HG03280 (cell line): ENCODE measurements around the gene DISP3.

Experiments
- ATAC-seq: cut with Tn5 transposase; IDR thresholded peaks from one replicate; pipeline ENCODE4 v1.9.1; 2021; ENCODE audit warnings: mild to moderate bottlenecking, moderate library complexity; ENCODE audit not compliant: unreplicated experiment

Gene DISP3

DNA sequence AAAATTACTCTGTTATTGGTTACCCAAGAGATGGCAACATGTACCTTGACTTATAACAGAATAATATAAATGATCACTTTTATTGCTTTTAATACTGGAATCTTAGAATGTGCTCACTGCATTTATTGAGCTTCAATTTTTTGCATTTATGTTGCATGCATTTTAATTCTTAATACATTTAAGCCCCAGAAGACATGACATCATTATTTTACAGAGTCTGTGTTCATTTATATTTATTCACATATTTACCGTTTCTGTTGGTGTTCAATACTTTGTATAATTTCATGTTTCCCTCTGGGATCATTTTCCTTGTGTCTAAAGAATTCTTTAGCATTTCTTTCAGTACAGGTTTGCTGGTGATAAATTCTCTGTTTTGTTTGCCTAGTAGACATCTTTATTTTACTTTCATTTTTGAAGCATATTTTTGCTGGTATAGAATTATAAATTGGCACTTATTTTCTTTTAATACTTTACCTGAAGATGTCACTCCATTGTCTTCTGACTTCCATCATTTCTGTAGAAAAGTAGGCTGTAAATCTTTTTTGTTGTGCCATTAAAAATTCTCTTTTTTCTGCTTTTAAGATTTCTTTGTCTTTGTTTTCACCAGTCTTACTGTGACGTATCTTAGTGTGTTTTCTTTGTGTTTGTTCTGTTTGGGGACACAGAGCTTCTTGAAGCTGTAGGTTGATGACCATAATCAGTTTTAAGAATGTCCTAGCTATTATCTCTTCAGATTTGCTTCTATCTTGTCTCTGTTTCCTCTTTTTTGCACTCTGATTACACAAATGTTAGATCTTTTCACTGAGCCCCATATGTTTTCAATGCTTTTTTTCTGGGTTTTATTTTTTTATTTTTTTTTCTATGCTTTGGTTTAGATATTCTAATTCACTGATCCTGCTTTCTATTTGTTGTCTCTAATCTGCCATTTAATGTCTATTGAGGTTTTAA, 26.9 kb downstream of the DISP3 start:
- no peak for ATAC-seq

- no peak for ATAC-seq
These were observed 28.4 kb downstream of the DISP3 start for GRCh38 chr1:11507309-11507708.

DNA sequence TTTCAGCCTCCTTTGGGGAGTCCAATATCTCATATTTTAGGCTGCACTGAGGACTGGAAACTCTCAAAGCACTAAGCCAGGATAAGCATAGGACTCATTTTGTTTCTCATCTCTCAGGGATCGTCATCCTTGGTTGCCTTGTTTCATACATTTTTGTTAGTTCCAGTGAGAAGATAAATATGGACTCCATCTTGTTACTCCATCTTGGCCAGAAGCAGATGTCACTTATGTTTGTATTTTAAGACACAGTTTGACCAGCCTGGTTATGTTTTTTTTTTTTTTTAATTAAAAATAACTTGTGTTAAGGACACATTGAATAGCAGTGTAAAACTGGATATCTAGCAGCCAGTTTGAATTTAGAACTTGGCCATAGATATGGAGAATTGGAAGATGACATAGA, 34.7 kb downstream of the DISP3 start:
- no peak for ATAC-seq

DNA sequence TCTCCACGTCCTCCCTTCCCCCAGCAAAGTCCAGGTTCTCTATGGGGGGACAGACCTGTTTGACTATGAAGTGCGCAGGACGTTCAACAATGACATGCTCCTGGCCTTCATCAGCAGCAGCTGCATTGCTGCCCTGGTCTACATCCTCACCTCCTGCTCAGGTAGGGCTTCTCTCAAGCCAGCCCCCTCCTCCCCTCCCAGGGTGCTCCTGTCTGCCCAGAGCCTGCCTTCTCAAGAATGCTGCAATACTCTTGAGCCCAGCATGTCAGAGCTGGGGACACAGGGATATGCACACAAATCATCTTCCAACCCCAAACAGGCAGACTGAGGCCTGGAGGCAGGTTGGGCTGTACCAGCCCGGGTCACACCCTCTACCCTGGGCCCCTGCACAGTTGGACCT, 35.4 kb downstream of the DISP3 start:
- ATAC-seq = no peak

DNA sequence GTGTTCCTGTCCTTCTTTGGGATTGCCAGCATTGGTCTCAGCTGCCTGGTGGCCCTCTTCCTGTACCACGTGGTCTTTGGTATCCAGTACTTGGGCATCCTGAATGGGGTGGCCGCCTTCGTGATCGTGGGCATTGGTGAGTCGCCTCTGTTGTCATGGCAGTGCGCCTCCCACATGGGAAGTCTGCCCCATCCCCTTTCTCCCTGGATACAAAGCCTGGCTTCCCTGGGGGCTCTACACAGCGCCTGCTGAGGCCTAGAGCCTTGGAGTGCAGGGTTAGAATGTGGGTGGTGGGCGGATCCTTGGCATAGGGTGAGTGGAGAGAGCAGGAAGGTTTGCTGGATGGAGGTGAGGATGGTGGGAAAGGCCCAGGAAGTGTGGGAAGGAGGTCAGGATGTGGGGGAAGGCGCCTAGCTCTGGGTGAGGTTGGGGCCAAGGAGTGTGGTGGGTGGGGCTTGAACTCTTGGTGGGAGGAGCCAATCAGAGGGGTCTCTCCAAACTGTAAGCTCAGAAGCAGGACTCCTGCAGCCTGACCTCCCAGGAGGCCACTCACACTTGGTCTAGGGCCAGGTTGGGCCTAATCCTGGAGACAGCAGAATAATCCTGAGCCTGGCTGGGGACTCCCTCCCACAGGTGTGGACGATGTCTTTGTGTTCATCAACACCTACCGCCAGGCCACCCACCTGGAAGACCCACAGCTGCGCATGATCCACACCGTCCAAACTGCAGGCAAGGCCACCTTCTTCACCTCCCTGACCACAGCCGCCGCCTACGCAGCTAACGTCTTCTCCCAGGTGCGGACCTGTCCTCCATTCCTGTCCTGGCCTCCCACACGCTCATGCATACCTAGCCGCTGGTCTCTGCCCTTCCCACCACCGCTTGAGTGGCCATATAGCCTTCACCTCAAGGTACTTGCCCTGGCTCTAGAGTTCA, 36.7 kb downstream of the DISP3 start:
- ATAC-seq = no peak

DNA sequence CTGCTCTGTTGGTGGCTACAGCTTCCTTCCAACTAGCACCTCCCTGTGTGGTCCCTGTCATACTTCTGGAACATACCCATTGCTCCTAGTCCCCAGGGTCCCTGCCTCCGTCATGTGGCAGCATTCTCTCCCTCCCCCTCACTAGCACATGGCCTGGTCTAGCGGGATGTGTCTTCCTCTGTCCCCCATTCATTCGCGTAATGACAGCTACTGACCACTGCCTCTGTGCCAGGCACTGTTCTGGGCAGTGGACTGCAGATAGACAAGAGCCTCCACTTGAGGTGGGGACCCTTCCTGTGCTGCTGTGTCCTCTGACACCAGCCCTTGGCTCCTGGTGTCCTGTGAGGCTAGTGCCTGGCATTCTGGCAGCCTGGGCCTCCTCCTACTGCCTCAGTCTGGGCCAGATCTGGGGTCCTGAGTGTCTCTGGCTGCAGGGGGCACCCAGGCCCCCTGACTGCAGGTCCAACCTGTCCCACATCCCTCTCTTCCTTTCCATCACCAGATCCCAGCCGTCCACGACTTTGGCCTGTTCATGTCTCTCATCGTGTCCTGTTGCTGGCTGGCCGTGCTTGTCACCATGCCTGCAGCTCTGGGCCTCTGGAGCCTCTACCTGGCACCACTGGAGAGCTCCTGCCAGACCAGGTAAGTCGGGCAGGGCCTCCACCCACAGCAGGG, 38.1 kb downstream of the DISP3 start:
- ATAC-seq = no peak

DNA sequence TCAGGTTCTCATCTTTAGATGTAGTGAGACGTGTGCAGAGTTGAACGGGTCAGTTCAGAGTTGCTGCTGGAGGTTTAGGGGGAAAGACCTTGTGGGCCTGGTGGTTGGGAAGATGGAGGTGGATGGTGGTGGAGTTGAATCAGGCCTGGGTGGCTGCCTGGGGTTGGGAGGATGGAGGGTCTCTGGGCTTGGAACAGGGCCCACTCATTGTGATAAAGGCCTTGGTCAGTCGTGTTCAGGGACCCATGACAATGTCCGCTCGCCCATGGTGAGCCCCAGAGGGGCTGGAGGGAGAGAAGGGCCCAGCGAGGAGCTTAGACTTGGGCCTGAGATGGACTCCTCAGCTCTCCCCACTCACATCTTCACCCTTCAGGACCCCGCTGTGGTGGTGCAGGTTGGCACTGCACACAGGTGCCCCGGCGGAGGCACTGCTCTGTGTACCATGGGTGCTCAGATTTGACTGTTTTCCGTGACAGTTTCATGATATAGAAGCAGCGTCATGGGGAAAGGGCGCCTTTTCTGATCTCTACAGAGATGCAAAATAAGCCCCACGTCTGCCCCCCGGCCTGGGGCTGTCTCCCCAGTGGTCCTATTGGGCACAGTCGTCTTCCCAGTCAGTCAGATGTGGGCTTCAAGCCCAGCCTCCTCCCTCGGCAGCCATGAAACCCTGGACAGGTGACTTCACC, 39.2 kb downstream of the DISP3 start:
- no peak for ATAC-seq

DNA sequence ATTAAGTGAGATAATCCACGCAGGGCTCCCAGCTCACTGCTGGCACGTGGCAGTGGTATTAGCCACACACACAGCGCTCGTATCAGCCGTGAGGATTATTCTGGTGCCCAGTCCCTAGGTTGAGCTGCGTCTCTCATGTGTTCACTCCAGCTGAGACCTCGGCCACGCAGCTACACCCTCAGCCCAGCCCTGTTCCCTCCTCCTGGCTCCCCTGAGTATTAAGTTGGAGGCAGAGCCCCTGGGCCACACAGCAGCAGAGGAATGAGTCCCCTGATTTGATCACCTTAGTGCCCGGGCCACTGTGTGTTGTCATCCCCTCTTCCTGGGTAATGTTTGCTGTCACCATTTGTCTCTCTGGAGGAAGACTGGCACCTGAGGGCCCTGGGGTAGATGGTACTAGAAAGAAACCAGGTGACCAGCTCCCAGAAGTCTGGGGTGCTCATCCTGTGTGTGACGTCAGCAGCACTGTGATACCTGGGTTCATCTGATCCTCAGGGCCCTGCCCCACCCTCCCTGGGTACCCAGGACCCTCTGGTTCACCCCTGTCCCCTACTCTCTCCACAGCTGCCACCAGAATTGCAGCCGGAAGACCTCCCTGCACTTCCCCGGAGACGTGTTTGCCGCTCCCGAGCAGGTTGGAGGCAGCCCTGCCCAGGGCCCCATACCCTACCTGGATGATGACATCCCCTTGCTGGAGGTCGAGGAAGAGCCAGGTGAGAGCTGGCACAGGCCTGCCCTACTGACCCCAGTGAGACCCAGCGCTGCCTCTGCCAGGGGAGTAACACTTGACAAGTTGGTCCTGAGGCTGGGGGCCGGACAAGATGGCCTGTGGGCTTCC, 40.1 kb downstream of the DISP3 start:
- no peak for ATAC-seq

- ATAC-seq = no peak
These were observed 40.7 kb downstream of the DISP3 start for GRCh38 chr1:11519629-11520031.

GRCh38 chr1:11520531-11521233, 41.7 kb downstream of the DISP3 start:
- no peak for ATAC-seq

DNA sequence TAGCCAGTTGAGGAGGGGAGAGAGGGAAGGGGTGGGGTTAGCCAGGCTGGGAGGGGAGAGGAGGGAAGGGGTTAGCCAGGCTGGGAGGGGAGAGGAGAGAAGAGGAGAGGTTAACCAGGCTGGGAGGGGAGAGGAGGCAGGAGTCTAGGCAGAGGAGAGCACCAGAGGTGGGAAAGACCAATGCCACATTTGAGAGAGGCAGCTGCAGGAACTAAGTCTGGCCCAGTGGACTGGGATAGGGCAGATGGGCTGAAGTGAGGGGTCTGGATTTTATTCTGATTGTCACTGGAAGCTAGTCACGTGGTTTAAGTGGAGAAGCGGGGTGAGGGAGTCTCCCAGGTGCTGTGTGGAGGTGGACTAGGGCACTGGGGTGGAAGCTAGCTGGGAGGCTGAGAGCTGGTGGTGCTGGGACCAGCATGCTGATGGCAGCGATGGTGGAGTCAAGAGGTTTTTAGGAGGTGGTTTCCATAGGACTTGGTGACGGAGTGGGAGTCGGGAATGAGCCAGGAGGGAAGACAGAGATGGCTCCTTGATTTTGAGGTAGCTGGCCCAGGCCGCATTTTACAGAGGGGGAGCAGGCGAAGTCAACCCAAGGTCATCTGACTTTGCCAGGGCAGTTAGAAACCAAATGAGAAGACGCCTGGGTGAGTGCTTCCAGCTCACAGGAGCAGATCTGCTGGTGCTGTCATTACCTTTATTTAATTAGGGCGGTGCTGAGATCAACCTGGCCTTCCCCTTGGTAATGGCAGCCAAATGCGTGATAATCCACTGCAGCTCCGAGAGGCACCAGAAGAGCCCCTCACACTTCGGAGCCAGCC, 42.8 kb downstream of the DISP3 start:
- ATAC-seq = no peak

GRCh38 chr1:11522400-11523235, 43.7 kb downstream of the DISP3 start:
- no peak for ATAC-seq

GRCh38 chr1:11523261-11523660, 44.3 kb downstream of the DISP3 start:
- ATAC-seq = no peak

DNA sequence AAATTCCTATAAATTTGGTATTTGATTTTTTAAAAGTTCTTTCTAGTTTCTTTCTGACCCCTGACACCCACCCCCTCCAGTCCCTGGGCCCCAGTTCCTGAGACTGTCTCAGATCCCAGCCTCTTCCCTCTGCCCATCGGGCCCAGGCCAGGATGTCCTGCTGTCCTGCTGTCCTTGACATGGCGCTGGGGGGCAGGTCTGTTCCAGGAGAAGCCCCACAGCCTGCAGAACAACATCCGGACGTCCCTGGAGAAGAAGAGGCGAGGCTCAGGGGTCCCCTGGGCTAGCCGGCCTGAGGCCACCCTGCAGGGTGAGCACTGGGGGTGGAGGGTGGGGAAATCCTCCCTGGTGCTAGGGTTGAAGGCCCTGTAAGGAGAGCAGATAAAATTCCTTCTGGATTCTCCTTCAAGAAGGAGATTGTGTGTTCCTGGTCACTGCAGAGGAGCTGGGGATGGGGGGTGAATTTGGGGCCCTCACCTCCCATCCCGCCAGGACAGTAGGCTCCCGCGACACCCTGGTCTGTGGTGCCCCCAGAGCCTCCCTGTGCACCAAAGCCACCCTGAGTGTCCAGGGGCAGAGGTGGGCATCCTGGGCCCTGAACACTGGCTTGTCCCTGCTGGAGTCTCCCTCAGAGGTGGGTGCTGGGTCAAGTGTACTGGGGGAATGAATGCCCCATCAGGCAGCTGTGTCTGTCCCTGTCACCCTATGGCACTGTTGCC, 45.0 kb downstream of the DISP3 start:
- no peak for ATAC-seq

DNA sequence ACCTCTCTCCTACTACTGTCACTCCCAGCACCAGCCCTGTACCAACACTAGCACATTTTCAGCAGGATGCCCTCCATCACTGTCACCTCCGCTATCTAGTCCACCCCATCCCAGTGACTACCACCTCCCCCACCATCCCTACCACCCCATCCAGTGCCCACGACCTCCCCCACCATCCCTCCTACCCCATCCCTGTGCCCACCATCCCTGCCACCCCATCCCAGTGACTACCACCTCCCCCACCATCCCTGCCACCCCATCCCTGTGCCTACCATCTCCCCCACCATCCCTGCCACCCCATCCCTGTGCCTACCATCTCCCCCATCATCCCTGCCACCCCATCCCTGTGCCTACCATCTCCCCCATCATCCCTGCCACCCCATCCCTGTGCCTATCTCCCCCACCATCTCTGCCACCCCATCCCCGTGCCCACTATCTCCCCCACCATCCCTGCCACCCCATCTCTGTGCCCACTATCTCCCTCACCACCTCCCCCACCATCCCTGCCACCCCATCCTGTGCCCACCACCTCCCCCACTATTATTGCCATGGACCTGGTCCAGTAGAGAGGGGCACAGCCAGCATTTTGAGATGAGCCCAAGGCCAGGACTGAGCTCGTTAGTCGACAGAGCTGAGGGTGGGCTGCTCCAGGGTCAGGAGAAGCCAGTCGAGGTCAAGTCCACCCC, 45.7 kb downstream of the DISP3 start:
- ATAC-seq = no peak

- no peak for ATAC-seq
These were observed 46.2 kb downstream of the DISP3 start for GRCh38 chr1:11525151-11525505.
